Aorta (tissue), 5 donors: ENCODE results near the gene ABAT. TPM values are rescaled to one million over a fixed set of nuclear protein-coding genes. Genes with fewer than 3 reads are reported as not detected.

Experiments used
- ATAC-seq: fragments of 200-7000 bp; cut with Tn5 transposase; one replicate; pipeline ENCODE4 v1.9.1; 2022; ENCODE audit warnings: moderate library complexity; ENCODE audit not compliant: low FRiP score
- DNase-seq, 2 donors: peaks; one replicate each; pipeline ENCODE4 v3.0.0-alpha.2; 2020
- H3K27ac ChIP-seq, 2 donors: one replicate each; pipeline ENCODE4 v1.5.1; 2013; ENCODE audit warnings: low read length in 2 of 2, mild to moderate bottlenecking in 2 of 2, moderate library complexity in 2 of 2, control low read depth in 1 of 2, inconsistent platforms in 1 of 2, low read depth in 1 of 2
- H3K27me3 ChIP-seq, 2 donors: one replicate each; pipeline ENCODE4 v1.6.1; 2013; ENCODE audit warnings: control low read depth in 1 of 2, low read length in 1 of 2, mild to moderate bottlenecking in 1 of 2, moderate library complexity in 1 of 2; ENCODE audit not compliant: insufficient read depth in 2 of 2, control insufficient read depth in 1 of 2
- H3K36me3 ChIP-seq, 2 donors: one replicate each; pipeline ENCODE4 v1.6.1; 2013; ENCODE audit warnings: control low read depth in 1 of 2, low read length in 1 of 2, mild to moderate bottlenecking in 1 of 2; ENCODE audit not compliant: insufficient read depth in 2 of 2, control insufficient read depth in 1 of 2
- H3K4me1 ChIP-seq, 2 donors: one replicate each; pipeline ENCODE4 v1.6.1; 2013; ENCODE audit warnings: low read length in 2 of 2, control low read depth in 1 of 2, mild to moderate bottlenecking in 1 of 2, moderate library complexity in 1 of 2; ENCODE audit not compliant: insufficient read depth in 2 of 2, control insufficient read depth in 1 of 2
- H3K4me3 ChIP-seq, 2 donors: one replicate each; pipeline ENCODE4 v1.5.1; 2013; ENCODE audit warnings: low read length in 2 of 2, control low read depth in 1 of 2, mild to moderate bottlenecking in 1 of 2
- H3K9me3 ChIP-seq: one replicate; pipeline ENCODE4 v1.6.1; 2013; ENCODE audit warnings: mild to moderate bottlenecking, low read length; ENCODE audit not compliant: control insufficient read depth
- WGBS, 2 donors: extraction: QIAGEN DNeasy Blood & Tissue Kit; methylation state at CpG; one replicate each; pipeline ENCODE4 v1.1.7; 2013; 5-methylcytosine and 5-hydroxymethylcytosine counted together
- intact Hi-C, 2 donors: fragments of 100-400 bp; cut with DNase I; formaldehyde crosslinking; loops; one replicate each; pipeline versions ENCODE4 v1.14.2 to v1.15.0; 2022
- polyA plus RNA-seq, 2 donors: library from polyadenylated mRNA; stranded (reverse); fragments of 200-250 nt; gene quantifications; one replicate each; pipeline ENCODE4 v1.2.3, GENCODE V29; 2013
- total RNA-seq, 2 donors: library from RNA; stranded (reverse); fragmentation: NEBNext Ultra II Directional; extraction: Animal tissue kit (Norgen Biotek cat#: 25700); gene quantifications; one replicate each; pipeline ENCODE4 v1.2.1, GENCODE V29; 2021
- donor health status: healthy with polysubstance abuse.
- donor health status: Bipolar disorder and iron deficiency.
- donor health status: DM: no; HTN: no; CAD: no.
- donor health status: DM: no; HTN: no; CAD: no.
- donor health status: DM: yes; HTN: yes; CAD: no.

Gene ABAT
- total and polyA plus RNA-seq, 4 donors = 6.6 to 11.5 (median 9.6) TPM

DNA sequence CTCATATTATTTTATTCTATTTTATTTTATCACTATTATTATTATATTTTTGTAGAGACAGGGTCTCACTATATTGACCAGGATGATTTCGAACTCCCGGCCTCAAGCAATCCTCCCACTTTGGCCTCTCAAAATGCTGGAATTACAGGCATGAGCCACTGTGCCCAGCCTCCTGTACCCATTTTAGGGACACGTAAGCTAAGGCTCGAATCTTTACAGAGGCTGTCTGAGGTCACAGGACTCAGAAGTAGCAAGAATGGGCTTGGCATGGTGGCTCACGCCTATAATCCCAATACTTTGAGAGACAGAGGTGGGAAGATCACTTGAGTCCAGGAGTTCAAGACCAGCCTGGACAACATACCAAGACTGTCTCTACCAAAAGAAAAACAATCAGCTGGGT, 12.7 kb upstream of the ABAT start:
- intact Hi-C loops = loop anchor here (2.0 to 10.0 kb wide), 2 partner anchors 97 to 219 kb away; no protein-coding TSS in a partner anchor
- no peaks in the 10 kb centered on the region for H3K4me1 ChIP-seq
- H3K27me3 ChIP-seq = no peaks in the 10 kb centered on the region
- DNase-seq (no peak), ATAC-seq (no peak)
- H3K4me3 ChIP-seq = no peak overlapping the region
- H3K36me3 ChIP-seq = no peaks in the 10 kb centered on the region
- H3K9me3 ChIP-seq = no peaks in the 10 kb centered on the region
- WGBS, 2 donors = 75 to 88% methylated on average over 5 of the region's 5 CpGs
- no peak overlapping the region for H3K27ac ChIP-seq

DNA sequence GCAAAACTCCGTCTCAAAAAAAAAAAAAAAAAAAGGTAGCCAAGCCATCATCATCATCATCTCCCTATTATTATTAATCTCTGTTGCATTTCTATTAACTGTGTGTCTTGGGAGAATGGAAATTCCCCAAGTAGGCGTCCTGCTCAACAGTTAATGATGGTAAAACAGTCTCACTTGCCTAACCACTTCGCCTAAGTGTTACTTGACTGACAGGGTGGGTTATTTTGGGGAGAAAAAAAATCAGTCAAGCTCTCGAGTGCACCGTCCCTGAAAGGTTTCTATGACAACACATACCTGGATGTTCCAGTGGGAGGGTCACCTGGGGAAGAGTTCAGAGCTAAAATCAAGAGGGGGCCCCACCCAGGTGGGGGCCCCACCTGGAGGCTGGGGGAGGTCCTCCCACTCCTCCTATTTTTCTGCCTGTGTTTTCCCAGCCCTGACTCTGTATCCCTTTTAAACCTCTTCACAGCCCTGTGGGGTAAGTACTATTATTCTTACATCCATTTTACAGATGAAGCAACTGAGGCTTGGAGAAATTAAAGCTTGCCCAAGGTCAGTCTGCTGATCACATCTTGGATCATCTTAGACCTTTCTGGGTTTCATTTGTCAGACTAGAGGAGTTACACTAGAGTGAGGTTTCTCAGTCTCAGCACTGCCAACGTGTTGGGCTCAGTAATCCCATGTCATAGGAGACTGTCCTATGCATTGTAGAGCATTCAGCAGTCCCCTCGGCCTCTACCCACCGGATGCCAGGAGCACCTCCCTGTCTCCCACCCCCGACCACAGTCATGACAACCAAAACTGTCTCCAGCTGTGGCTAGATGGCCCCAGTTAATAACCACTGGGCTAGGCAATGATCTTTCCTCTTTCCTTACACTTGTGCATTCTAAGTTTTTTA, 11.0 kb upstream of the ABAT start:
- DNase-seq = no peak
- no peaks in the 10 kb centered on the region for H3K27me3 ChIP-seq
- no peak overlapping the region for H3K27ac ChIP-seq
- H3K9me3 ChIP-seq = no peaks in the 10 kb centered on the region
- H3K4me1 ChIP-seq = no peaks in the 10 kb centered on the region
- ATAC-seq = no peak
- WGBS, 2 donors = 78 to 84% methylated on average over 9 of the region's 9 CpGs
- H3K4me3 ChIP-seq = no peak overlapping the region
- no peaks in the 10 kb centered on the region for H3K36me3 ChIP-seq
- intact Hi-C loops = loop anchor here in 1 of 2 donors (10.0 kb wide), 1 partner anchor 99 kb away; no protein-coding TSS in a partner anchor

DNA sequence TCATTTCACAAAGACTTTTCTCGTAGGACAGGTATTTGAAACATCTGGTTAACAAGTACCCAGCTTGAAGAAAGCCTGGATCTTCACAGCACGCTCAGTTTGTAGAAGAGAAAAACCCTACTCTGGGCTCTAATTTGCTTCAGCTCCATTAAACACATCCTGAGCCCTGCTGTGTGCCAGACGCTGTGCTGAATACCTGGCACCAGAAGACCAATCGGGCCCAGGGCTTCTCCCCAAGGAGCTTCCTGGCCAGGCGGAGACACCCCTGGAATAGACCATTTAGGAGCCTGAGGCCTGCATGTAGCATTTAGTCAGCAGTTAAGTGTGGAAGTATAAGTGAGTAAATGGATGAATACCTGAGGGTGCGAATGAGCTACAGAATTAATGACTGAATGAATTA, 8.9 kb upstream of the ABAT start:
- Histone ChIP-seq H3K27ac (no peak overlapping the region), H3K4me1 (no peaks in the 10 kb centered on the region), H3K36me3 (no peaks in the 10 kb centered on the region), H3K4me3 (no peak overlapping the region), H3K9me3 (no peaks in the 10 kb centered on the region), H3K27me3 (no peaks in the 10 kb centered on the region)
- ATAC-seq (no peak), DNase-seq (no peak)
- intact Hi-C loops = loop anchor here in 1 of 2 donors (10.0 kb wide), 1 partner anchor 101 kb away; no protein-coding TSS in a partner anchor
- 79 to 84% methylated on average over 6 of the region's 6 CpGs for WGBS, 2 donors

DNA sequence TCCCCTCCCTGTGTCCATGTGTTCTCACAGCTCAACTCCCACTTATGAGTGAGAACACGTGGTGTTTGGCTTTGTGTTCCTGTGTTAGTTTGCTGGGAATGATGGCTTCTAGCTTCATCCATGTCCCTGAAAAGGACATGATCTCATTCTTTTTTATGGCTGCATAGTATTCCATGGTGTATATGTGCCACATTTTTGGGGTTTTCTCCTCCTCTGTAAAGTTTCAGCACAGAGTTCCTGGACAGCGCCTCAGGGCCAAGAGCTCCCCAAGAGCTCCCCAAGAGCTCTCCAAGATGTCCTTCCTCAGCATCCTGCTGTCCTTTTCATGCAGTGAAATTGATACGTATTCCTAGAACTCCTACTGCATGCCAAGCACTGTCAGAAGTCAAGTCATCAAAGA, 6.9 kb upstream of the ABAT start:
- no peaks in the 10 kb centered on the region for H3K27me3 ChIP-seq

DNA sequence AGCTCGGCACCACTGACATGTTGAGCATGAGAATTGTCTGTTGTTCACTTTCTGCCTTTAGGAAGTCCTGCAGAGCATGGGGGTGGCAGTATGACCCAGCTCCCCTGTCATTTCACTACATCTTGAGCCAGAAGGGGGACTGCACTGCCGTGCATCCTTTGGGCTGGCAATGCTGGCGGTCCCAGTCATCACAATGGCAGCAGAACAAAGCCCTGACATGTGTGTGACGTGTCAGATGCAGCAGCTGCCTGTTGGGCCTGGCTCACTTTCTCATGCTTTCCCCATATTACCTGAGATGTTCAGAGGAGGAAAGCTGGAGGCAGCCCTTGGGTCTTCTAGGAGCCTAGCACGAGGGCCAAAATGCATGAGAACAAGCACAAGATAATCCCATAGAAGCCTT, 6.3 kb upstream of the ABAT start:
- Histone ChIP-seq H3K4me1 (no peaks in the 10 kb centered on the region), H3K9me3 (no peaks in the 10 kb centered on the region), H3K27me3 (no peaks in the 10 kb centered on the region), H3K4me3 (no peak overlapping the region), H3K27ac (no peak overlapping the region), H3K36me3 (no peaks in the 10 kb centered on the region)
- intact Hi-C loops = loop anchor here in 1 of 2 donors (10.0 kb wide), 1 partner anchor 103 kb away; no protein-coding TSS in a partner anchor
- 87 to 88% methylated on average over 5 of the region's 5 CpGs for WGBS, 2 donors
- DNase-seq (no peak), ATAC-seq (no peak)

More for the DNA sequence above, 6.9 kb upstream of the ABAT start:
- WGBS, 2 donors = 90 to 95% methylated on average over 3 of the region's 3 CpGs
- intact Hi-C loops = loop anchor here in 1 of 2 donors (10.0 kb wide), 1 partner anchor 103 kb away; no protein-coding TSS in a partner anchor
- no peaks in the 10 kb centered on the region for H3K9me3 ChIP-seq
- DNase-seq (no peak), ATAC-seq (no peak)
- H3K36me3 ChIP-seq = no peaks in the 10 kb centered on the region
- no peak overlapping the region for H3K27ac ChIP-seq
- H3K4me1 ChIP-seq = no peaks in the 10 kb centered on the region
- no peak overlapping the region for H3K4me3 ChIP-seq

DNA sequence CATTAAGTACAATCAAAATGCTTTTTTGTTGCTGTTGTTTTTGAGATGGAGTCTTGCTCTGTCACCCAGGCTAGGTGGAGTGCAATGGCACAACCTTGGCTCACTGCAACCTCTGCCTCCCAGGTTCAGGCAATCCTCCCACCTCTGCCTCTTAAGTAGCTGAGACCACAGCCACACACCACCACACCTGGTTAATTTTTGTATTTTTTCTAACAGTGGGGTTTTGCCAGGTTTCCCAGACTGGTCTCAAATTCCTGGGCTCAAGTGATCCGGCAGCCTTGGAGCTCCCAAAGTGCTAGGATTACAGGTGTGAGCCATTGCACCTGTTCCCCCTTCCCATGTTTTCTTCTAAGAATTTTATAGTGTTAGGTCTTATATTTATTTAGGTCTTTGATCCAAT, 4.9 kb upstream of the ABAT start:
- ATAC-seq (no peak), DNase-seq (no peak)
- H3K27me3 ChIP-seq = no peaks in the 10 kb centered on the region
- H3K9me3 ChIP-seq = no peaks in the 10 kb centered on the region
- H3K4me3 ChIP-seq = no peak overlapping the region
- WGBS, 2 donors = 75 to 87% methylated on average over 1 of the region's 1 CpG
- no peak overlapping the region for H3K27ac ChIP-seq
- intact Hi-C loops = loop anchor here in 1 of 2 donors (10.0 kb wide), 1 partner anchor 105 kb away; no protein-coding TSS in a partner anchor
- H3K4me1 ChIP-seq = no peaks in the 10 kb centered on the region
- H3K36me3 ChIP-seq = no peaks in the 10 kb centered on the region

DNA sequence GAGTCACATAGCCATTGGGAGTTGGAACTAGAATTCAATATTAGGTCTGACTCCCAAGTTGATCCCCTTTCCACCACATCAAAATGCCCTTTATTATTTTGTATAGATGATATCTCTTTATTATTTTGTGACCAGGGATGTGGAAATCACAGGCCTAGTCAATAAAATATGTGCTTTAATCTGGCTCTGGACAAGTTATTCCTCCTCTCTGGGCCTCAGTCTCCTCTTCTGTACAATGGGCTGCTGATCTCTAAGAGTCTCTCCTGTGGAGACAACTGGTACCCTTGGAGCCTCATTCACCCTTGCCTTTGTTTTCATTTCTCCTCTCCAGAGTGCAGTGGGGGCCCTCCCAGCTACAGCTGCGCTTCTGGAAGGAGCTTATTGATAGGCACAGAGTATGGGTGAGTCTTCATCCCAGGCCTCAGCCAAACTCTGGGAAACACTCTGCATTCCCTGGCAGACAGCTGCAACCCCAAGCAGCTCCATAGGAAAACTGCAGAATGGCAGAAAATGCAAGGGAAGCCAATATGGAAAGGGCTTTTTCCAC, 4.3 kb upstream of the ABAT start:
- Histone ChIP-seq H3K4me1 (no peaks in the 10 kb centered on the region), H3K27me3 (no peaks in the 10 kb centered on the region), H3K36me3 (no peaks in the 10 kb centered on the region), H3K9me3 (no peaks in the 10 kb centered on the region), H3K27ac (no peak overlapping the region), H3K4me3 (no peak overlapping the region)
- DNase-seq (no peak), ATAC-seq (no peak)
- intact Hi-C loops = loop anchor here (5.0 to 10.0 kb wide), 3 partner anchors 48 to 127 kb away; partner anchors contain the start of genes PMM2 (in 2 of the 2), TMEM186 (in 2 of the 2) and METTL22 (in 1 of the 2)
- 82 to 86% methylated on average over 1 of the region's 1 CpG for WGBS, 2 donors

DNA sequence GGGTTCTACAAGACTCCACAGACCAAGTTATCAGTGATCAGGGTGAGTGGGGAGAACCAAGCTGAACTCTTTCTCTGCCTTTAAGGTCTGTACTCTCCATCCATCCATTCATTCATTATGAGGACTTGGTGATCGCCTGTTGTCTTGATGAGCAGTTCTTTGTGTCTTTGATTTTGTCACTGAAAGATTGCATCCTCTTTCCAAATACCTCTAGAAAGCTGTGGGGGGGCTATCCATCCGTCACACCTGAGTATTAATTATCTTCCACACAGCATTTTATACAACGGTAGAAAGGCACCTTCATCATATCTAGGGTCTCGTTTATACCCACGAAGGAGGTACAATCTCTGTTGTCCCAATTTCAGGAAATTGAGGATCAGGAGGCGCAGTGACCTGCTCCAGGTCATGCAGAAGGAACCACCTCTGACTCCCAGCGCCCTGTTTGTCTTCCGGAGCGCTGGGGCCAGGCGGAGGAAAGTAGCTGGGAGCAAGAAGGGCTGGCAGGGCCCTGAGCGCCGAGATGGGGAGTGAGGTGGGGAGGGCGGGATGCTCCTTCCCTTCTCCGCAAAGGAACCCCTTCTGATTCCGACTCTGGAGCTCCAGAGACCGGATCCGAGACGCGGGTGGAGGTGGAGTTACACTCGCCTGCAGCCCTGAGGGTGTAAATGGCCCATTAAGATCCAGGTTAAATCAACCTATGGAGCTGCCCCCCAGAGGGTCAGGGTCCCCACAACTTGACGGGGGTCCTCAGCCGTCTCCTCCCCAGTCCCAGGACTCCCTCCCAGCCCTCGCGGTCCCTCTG, 605 bp upstream of the ABAT start:
- no peak overlapping the region for H3K27ac ChIP-seq
- peak overlapping the region; percentile 14 to 76 for H3K4me3 ChIP-seq
- no peaks in the 10 kb centered on the region for H3K36me3 ChIP-seq
- H3K4me1 ChIP-seq = no peaks in the 10 kb centered on the region
- H3K27me3 ChIP-seq = no peaks in the 10 kb centered on the region
- ATAC-seq = peak; percentile 71
- no peaks in the 10 kb centered on the region for H3K9me3 ChIP-seq
- intact Hi-C loops = loop anchor here (2.0 to 10.0 kb wide), 4 partner anchors 52 to 123 kb away; partner anchors contain the start of genes METTL22 (in 2 of the 2), PMM2 (in 2 of the 2) and TMEM186 (in 2 of the 2)
- WGBS, 2 donors = 13 to 14% methylated on average over 22 to 24 of the region's 24 CpGs
- no peak for DNase-seq
